NT2/D1 (cell line): ENCODE data around the gene IP6K1.

ENCODE experiments used
- SUZ12 ChIP-seq: IDR thresholded peaks from 2 replicates; pipeline ENCODE4 v1.6.1; 2011; ENCODE audit not compliant: insufficient read length, insufficient read depth; ENCODE audit errors: extremely low read depth
- YY1 ChIP-seq: IDR thresholded peaks from 2 replicates; pipeline ENCODE4 v1.6.1; 2011; ENCODE audit not compliant: insufficient read length, insufficient read depth
- ZNF274 ChIP-seq: IDR thresholded peaks from 2 replicates; pipeline ENCODE4 v1.6.1; 2011; ENCODE audit warnings: mild to moderate bottlenecking, low read depth, low read length

DNA sequence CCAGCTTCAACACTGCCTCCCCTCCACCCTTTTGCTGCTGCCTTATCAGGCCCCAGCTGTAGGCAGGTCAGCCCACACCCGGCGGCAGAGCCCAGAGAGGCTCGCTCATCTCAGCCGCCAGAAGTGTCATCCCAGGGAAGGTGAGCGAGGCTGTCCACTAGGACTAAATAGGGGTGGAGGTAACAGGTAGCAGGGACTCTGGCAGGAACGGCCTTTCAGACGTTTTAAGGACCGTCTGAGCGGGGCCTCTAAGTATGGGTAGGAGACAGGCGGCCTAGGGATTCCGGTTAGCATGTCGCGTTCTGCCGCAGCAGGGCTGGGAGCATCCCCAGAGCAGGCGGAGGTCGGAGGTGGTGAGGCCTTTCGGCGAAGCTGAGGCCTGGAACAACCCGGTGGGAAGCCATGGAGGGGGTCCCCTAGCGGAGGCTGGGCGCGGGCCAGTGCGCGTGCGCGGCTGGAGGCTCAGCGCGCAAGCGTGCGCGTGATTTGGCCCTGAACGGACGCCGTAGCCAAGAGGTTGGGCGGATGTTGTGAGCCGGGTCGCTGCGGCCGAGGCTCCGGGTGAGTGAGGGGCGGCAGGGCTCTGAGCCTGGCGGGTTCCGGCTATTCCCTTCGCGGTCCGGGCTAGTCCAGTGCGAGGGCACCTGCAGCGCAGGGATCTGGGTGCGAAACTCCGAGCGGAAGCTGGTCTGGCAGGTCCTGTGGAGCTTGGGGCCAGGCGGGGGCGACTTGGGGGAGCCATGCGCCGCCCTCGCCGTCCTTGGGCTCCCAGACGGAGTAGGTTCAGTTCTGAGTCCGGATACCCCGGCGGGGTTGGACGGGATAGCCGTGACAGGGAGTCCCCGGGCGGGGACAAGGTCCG is 97.1 kb downstream of the IP6K1 start, which contains the start of the genes MST1 and RNF123:
- no peak for TF ChIP-seq YY1
- no peak for TF ChIP-seq ZNF274
- no peak for TF ChIP-seq SUZ12
